MV-4-11 (cell line): ENCODE data around the gene PHYH.
A peak's percentile ranks its signal among the peaks of the same experiment; 100 is the strongest.
"Not testable (repeated sequence)": the region's sequence is repeated elsewhere in the genome, so short reads cannot be mapped to it uniquely, and the experiment has no call there.

Experiments
- DNase-seq: peaks from one replicate; lab custom pipeline; 2025; lab: John Stamatoyannopoulos, UW

PHYH gene

DNA sequence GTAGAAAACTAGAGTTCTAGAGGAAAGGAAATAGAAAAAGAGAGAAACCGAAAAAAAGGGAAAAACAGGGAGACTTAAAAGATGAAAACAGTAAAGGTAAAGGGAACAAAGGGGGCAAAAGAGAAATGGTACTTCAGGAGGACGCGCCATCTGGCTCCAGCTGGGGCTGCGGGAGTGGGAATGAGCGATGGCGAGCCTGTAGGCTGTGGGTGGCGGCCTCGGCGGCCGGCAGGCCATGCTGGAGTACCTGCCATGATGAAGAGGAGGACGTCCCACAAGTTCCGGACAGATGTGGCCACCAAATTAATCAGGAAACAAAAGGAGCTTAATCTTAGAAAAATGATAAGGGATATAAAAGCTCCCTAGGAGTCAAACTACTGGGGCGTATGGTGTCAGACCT is 21.7 kb upstream of the PHYH start:
- no peak for DNase-seq

DNA sequence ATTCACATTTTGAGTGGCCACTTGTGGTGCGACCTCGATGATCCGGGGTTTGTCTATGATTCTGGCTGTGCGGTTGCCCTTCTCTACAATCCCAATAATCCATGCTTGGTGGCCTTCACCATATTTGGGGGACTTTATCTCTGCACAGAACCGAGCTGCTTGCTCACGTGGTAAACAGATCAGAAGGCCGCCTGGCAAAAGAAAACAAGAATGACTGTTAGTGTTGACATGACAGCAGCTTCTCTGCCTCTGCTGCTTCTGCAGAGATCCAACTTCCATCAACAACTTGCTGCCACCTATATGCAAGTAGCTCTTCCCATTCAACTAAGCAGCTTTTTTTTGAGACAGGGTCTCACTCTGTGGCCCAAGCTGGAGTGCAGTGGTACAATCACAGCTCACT is 19.3 kb upstream of the PHYH start:
- no peak for DNase-seq

DNA sequence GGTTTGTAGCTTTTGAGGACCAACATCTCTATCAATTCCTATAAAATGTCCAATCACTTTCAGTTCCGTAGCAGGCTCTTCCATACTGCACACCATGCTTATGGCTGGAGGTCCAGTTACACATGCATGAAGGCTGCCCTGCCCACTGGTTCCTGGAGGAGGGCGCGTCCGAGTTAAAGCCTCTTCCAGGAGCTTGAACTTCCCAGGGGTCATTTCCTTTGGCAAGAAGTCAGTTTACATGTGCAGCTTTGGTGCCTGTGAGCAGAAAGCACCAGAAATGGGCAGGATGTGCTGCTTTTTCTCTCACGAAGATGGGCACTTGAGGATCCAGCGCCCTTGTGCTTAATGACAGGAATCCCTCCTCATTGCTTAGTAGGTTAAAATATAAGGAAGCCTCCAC is 17.6 kb upstream of the PHYH start:
- DNase-seq = no peak

DNA sequence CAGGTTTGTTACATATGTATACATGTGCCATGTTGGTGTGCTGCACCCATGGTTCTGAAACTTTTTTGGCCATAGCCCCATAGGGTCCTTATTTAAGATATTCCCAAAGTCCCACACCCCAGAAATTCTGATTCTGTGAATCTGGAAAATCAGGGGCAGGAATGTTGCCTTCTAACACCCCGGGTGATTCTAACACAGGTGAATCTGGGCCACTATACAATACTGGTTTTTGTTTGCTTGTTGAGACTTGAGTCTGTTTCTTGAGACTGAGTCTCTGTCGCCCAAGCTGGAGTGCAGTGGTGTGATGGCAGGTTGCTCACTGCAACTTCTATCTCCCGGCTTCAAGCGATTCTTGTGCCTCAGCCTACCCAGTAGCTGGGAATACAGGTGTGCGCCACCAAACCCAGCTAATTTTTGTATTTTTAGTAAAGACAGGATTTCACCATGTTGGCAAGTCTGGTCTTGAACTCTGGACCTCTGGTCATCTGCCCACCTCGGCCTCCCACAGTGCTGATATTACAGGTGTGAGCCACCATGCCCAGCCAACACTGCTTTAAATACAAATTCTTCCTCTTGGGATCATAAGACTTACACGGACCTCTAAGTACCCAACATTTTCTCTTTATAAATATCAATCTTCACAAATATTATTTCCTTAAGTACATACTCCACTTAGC is 16.9 kb upstream of the PHYH start:
- DNase-seq = no peak

DNA sequence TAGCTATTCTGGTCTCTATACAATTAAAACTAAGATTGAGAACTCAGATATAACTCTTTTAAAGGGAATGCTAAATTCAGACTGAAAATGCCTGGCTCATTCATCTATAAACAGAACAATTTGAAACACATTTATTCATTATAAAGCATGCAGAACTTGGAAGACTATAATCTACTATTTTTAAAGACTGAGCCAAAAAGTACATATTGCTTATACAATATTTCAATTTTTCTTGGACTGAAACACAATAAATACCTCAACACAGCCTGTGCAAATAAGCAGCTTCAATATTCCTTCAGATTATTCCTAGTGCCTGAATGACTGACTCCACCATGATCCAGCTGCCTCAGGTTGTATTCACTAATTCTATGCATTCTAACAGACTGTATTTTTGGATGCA is 15.5 kb upstream of the PHYH start:
- DNase-seq = no peak

DNA sequence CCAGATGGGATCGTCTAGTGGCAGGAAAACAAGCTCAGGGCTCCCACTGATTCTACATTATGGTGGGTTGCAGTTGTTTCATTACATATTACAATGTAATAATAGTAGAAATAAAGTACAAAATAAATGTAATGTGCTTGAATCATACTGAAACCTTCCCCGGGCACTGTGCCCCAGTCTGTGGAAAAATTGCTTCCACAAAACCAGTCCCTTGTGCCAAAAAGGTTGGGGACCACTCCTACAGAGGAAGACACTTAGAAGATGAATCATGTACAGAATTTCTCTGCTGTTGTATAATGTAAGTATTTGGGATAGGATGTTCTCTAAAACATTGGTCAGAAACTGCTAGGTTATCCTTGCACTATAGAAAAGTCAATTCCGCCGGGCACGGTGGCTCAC is 11.3 kb upstream of the PHYH start:
- no peak for DNase-seq

DNA sequence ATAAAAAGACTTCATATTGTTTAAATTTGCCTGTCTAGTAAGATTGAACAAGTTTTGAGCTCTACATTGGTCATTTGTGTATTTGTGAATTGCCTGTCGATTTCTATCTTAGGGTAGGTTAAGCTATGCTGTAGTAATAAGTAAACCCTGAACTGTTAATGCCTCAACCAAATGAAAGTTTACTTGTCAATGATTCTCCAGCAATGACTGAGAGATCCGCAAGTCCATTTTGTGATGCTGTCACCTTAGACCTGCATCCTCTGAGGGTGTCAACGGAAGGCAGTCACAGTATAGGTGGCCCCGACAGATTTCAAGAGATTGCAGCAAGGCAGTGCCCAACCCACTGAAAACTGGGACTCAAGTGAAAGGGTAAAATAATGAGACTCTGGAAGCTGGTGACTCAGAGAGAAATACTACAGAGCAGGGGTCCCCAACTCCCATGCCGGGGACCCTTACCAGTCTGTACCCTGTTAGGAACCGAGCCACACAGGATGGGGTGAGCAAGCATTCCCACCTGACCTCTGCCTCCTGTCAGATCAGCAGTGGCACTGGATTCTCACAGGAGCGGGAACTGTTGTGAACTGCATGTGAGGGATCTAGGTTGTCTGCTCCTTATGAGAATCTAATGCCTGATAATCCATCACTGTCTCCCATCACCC is 10.8 kb upstream of the PHYH start:
- no peak for DNase-seq

DNA sequence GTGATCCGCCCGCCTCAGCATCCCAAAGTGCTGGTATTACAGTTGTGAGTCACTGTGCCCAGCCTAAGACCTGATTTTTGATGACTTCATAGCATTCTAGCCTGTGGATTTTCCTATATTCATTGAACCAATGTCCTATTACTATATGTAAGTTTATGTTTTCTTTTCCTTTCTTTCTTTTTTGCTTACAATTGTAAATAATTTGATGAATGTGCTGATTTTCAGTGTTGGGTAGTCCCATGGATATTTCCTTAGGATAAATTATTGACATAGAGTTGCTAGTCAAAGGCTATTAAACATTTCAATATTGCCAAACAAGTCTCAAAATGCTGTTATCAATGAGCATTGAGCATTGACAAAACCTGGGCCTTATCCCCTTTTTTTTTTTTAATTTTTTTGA is 9.9 kb upstream of the PHYH start:
- no peak for DNase-seq

DNA sequence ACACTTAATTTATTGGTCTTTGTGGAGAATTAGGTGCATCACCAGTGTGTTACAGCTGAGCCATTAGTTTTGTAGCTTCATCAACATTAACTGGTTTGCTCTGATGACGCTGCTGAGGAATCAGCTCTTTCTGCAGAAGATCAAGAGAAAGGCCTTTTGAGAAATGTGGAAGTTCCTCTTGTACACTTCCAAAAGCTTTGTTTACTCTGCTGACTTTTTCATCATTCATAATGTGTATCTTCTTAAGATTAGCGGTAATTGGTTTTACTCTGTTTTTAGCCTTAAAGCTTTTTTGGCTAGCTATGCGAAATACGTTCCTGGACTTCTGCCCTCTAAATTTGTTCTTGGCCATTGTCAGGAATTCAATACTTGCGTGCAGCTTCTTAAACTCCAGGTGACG is 8.2 kb upstream of the PHYH start:
- peak; percentile 30 for DNase-seq

DNA sequence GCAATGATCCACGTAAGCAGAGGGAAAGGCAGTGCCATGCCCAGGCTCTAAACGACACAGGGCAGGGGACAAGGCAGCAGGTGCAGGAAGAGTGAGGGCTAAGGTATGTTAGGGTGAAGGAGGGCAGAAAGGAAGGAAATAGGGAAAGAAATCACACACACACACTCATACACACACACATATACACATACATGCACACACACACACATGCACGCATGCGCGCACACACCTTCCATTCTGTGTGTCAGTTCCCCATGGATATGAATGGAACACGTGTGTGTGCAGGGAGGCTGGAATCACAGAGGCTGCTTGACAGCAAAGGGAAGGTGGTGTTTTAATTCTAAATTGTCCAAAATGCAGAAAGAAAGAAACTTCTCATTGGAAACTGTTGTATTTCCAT is 6.2 kb upstream of the PHYH start:
- no peak for DNase-seq

DNA sequence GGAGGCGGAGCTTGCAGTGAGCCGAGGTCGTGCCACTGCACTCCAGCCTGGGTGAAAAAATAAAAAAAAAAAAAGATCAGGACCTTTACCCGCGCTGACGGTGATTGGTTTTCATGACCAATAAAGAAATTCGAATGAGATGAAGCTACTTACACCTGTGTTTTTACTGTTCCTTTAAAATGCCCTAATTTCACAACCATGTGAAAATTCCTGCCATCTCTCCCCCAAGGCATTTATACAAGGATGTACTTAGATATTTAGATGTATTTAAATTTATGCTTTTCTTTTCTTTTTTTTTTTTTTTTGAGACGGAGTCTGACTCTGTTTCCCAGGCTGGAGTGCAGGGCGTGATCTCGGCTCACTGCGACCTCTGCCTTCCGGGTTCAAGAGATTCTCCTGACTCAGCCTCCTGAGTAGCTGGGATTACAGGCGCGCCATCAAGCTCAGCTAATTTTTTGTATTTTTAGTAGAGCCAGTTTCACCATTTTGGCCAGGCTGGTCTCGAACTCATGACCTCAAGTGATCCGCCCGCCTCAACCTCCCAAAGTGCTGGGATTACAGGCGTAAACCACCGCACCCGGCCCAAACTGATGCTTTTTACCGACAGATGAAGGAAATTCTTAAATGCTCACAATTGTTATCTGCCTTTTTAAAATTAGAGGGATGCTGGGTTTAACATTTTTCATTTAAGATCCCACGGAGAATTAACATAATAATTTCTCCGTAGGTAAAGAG is 3.1 kb upstream of the PHYH start:
- no peak for DNase-seq

DNA sequence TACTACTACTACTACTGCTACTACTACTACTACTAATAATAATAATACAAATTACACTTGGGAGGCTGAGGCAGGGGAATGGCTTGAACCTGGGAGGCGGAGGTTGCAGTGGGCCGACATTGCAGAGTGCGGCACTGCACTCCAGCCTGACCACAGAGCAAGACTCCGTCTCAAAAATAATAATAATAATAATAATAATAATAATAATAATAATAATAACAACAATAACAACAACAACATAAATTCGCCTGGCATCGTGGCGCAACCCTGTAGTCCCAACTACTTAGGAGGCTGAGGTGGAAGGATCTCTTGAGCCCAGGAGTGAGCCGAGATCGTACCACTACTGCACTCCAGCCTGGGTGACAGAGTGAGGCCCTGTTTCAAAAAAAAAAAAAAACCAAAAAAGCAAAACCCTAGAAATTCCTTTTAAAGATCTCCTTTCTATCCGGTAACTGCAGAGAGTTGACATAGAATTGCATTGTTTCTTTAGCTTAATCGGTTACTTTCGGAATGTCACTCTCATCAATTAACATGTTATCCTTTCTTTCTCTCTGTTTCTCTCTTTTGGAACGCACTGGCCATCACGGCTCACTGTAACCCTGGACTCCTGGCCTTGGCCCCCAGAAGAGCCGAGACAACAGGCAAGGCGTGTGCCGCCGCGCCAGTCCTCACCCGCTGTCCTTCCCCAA is 972 bp downstream of the PHYH start:
- DNase-seq = no peak

DNA sequence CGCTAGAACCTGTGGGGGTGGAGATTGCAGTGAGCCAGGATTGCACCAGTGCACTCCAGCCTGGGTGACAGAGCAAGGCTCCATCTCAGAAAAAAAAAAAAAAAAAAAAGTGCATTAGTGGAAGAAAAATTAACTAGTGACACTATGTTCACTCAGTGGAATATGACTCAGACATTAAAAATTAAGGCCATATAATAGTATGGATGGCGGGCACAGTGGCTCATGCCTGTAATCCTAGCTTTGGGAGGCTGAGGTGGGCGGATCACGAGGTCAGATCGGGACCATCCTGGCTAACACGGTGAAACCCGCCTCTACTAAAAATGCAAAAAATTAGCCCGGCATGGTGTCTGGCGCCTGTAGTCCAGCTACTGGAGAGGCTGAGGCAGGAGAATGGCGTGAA is 3.4 kb downstream of the PHYH start:
- no peak for DNase-seq

DNA sequence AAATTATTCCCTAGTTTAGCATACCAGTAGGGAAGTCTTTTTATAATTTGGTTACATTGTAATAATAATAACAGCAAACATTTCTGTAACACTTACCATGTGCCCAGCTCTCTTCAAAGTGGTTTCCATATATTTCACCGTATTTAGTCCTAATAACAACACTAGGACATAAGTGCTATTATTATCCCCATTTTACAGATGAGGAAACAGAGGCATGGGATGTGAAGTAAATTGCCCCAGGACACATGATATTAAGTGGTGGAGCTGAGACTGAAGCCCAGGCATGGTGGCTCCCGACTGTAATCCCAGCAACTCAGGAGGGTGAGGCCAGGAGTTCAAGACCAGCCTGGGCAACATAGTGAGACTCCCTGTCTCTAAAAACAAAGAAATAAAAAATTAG is 5.1 kb downstream of the PHYH start:
- DNase-seq = no peak

DNA sequence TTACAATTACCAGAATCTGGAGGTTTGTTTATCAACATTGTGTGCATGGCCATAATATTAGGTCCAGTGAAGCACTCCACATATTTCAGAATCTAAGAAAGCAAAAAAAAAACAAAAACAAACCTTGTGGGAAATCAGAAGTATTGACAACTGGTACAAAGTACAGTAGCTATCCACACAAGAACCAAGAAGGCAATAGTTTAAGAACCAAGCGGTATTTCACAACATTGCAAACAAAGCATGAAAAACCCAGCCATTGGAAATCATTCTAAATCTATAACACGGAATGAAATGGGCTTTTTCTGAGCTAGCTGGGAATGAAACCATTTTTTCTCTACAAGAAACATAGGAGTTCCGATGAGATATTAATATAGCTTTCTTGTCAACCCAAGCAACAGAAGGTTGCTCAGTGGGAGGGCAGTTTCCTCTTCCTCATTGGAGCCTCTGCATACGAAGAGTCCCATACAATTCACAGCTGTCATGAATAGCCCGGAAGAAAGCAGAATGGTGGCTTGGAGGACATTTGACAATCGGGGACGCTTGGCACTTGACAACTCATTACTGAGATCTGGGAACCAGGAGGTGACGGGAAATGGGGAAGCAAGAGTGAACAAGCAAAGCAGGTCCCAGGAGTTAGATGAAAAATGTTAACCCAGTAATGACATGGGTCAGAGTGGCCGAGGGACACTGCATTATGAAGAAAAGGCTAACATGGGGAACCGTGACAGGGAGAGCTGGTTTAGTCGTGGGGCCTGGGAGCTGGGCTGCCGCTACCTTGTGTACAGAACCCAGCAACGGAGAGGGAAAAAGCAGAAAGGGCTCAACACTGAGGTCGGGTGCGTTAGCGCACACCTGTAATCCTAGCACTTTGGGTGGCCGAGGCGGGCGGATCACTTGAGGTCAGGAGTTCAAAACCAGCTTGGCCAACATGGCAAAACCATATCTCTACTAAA is 7.8 kb downstream of the PHYH start:
- peak; percentile 55 for DNase-seq

DNA sequence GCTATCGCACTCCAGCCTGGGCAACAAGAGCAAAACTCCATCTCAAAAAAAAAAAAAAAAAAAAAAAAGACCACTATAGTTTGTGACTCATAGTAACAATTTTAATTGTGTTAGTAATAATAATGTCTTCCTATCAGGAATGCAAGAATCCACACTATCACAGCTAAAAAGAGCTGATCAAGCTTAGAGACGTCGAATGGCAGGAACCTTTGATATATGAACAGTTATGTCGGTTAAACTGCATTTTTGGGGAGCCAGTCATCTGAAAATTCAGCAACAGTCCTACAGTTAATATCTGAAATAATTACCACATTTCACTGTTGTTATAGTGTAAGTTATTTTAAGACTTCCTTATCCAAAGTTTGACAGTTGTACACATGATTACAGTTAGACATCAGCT is 8.8 kb downstream of the PHYH start:
- no peak for DNase-seq

DNA sequence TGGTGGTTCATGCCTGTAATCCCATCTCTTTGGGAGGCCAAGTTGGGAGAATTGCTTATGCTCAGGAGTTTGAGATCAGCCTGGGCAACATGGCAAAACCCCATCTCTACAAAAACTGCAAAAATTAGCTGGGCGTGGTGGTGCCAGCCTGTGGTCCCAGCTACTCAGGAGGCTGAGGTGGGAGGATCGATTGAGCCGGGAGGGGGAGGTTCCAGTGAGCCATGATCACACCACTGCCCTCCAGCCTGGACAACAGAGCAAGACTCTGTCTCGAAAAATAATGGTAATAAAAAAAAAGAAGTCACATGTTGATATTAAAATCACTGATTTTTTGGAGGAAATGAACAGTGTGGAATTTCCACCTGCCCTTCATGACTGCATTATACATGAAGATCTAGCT is 15.8 kb downstream of the PHYH start:
- DNase-seq = no peak

DNA sequence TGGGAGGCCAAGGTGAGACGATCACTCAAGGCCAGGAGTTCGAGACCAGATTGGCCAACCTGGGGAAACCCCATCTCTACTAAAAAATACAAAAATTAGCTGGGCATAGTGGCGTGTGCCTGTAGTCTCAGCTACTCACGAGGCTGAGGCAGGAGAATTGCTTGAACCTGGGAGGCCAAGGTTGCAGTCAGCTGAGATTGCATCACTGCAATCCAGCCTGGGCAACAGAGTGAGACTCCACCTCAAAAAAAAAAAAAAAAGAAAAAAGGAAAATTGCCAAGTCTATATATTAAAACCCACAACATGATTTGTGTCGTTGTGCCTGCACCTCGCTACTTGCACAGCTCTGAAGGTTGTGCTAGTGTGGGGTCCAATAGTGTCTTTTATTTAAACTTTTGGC is 17.5 kb downstream of the PHYH start:
- DNase-seq = not testable (repeated sequence)

DNA sequence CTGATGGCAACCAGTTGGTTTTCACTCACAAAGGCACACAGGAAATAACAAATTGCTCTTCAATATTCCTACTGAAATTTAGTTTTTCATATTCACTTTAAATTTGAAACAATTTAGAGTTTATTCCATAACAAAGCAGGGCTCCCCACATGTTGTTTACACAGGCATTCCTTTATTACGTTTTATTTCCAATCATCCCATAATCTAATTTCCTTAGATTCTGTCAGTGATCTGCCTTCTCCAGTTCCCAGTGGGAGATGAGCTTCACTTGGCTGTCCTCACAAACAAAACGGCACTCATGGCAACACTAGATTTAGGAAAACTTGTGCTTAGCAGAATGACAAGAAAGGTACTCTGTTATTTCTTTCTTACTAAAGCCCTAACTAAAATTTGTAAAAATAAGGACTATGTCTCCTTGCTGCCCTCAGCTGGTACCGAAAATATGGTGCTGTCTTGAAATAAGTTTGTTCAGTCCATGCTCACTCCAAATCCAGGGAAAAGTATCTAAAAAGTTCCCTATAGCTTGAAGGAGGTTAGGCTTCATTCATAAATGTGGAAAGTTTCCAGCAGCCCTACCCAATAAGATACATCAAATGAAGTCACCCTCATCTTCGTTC is 23.0 kb downstream of the PHYH start:
- peak; percentile 5 for DNase-seq

DNA sequence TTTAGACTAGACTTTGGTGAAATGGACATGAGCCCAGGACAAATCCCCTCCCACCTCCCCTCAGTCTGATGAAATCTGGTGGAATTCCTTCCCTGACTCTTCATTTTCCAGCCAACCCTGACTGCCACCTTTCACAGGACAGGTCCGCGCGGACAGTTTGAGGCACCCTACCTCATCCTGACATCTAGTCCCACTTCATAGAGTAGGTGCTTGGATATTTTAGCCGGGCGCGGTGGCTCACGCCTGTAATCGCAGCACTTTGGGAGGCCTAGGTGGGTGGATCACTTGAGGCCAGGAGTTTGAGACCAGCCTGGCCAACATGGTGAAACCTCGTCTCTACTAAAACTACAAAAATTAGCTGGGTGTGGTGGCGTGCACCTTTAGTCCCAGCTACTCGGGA is 23.7 kb downstream of the PHYH start:
- DNase-seq = not testable (repeated sequence)

DNA sequence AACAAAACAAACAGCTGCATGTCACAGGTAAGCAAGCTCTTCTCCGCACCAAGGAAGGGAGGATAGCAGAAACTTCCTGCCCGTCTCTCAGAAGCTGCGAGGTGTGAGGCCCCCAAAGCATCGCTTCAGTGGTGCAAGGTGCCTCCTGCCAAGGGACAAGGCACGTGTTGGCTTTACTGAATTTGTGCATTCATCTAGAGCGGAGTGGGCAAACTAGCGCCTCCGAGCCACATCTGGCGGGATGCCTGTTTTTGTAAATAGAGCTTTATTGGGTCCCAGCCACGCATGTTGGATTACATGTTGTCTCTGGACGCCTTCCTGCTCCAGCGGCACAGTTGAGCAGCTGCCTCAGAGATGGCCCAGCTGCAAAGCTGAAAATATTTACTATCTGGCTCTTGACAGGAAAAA is 27.7 kb downstream of the PHYH start:
- DNase-seq = no peak
